Gastrocnemius medialis (tissue), 4 donors: ENCODE data around the gene PRSS53. TPM values are rescaled to one million over a fixed set of nuclear protein-coding genes. Genes with fewer than 3 reads are reported as not detected.
A peak's percentile ranks its signal among the peaks of the same experiment; 100 is the strongest.

Experiments used
- ATAC-seq, 2 donors: fragments of 150-250 bp; one replicate each; pipeline ENCODE4 v1.9.1; 2016
- DNase-seq, 2 donors: peaks; one replicate each; pipeline ENCODE4 v3.0.0-alpha.2; 2019
- H3K27ac ChIP-seq, 4 donors: fragments of 200-600 bp; sonication (generic); 1 replicate in 1 of 4; 2 replicates in 3 of 4; pipeline ENCODE4 v1.5.1; 2016 to 2018; ENCODE audit warnings: mild to moderate bottlenecking in 2 of 4, moderate library complexity in 1 of 4
- H3K27me3 ChIP-seq, 3 donors: fragments of 200-600 bp; sonication (generic) in 2 of 3; 1 replicate in 1 of 3; 2 replicates in 2 of 3; pipeline versions ENCODE4 v1.5.1 to v1.6.0; 2016 to 2019; ENCODE audit warnings: mild to moderate bottlenecking in 1 of 3, moderate library complexity in 1 of 3
- H3K36me3 ChIP-seq, 2 donors: fragments of 200-600 bp; sonication (generic) in 1 of 2; one replicate each; pipeline ENCODE4 v1.5.1; 2017 to 2018
- H3K4me1 ChIP-seq, 2 donors: fragments of 200-600 bp; sonication (generic) in 1 of 2; one replicate each; pipeline ENCODE4 v1.5.1; 2016 to 2017; ENCODE audit warnings: mild to moderate bottlenecking in 2 of 2
- H3K4me3 ChIP-seq, 4 donors: fragments of 200-600 bp; sonication (generic) in 3 of 4; 1 replicate in 1 of 4; 2 replicates in 3 of 4; pipeline ENCODE4 v1.5.1; 2016 to 2019; ENCODE audit warnings: mild to moderate bottlenecking in 2 of 4
- H3K9me3 ChIP-seq, 3 donors: fragments of 200-600 bp; sonication (generic) in 2 of 3; 1 replicate in 1 of 3; 2 replicates in 2 of 3; pipeline ENCODE4 v1.5.1; 2016 to 2019
- CTCF ChIP-seq, 5 experiments: fragments of 450-650 bp in 3 of 5; fragments of 200-600 bp in 2 of 5; sonication (generic) in 2 of 5; IDR thresholded peaks in 4 of 5; conservative IDR thresholded peaks in 1 of 5; 1 replicate in 4 of 5; 2 replicates in 1 of 5; pipeline ENCODE4 v1.5.1; 2016 to 2019; ENCODE audit warnings: antibody characterized with exemption in 5 of 5, mild to moderate bottlenecking in 3 of 5, moderate library complexity in 3 of 5
- POLR2A ChIP-seq, 2 donors: fragments of 450-650 bp; IDR thresholded peaks; one replicate each; pipeline ENCODE4 v1.6.1; 2017; ENCODE audit warnings: antibody characterized with exemption in 2 of 2, mild to moderate bottlenecking in 2 of 2, moderate library complexity in 2 of 2
- in situ Hi-C, 4 donors: fragments of 200-750 bp; cut with MboI; loops; one replicate each; pipeline versions ENCODE4 v1.15.0 to v1.8.0; 2017; ENCODE audit warnings: low sequenced_read_pairs in 4 of 4
- intact Hi-C: fragments of 100-400 bp; cut with DNase I; formaldehyde crosslinking; loops from one replicate; pipeline ENCODE4 v1.15.1; 2023; ENCODE audit warnings: low total_unique reads
- total RNA-seq, 4 donors: library from RNA; depleted of rRNA; stranded (reverse); fragments of >200 nt; gene quantifications; one replicate each; pipeline versions ENCODE4 v1.1.0 to v1.2.3, GENCODE V29; 2016

The PRSS53 gene
- total RNA-seq, 4 donors from 2014 or later: 0.07 to 0.75 (median 0.21) TPM

- H3K4me1 ChIP-seq: peaks cover 8 to 13% of the 10 kb centered on the region in 2 donors
- no peaks in the 10 kb centered on the region for H3K27me3 ChIP-seq
- TF ChIP-seq CTCF (IDR thresholded peaks at IDR 0.05 in 4 of 5, conservative IDR thresholded peaks at IDR 0.05 in 1 of 5) (peak in 3 of 5 experiments; percentile 10 to 12 (median 11)), POLR2A (IDR thresholded peaks at IDR 0.05) (peak; percentile 76 to 79)
- H3K36me3 ChIP-seq: peaks cover 0 to 10% of the 10 kb centered on the region in 2 donors
- intact Hi-C loops (loop anchor here (1.0 to 2.0 kb wide), 3 partner anchors 20 to 110 kb away; partner anchors contain the start of genes HSD3B7, ZNF646 and ZNF668), in situ Hi-C loops (loop anchor here in 2 of 4 donors (10.0 to 25.0 kb wide), 2 partner anchors 60 to 107 kb away; partner anchors contain the start of genes HSD3B7 (in 1 of the 2) and PRSS36 (in 1 of the 2))
- ATAC-seq (peak; percentile 94 to 98), DNase-seq (peak; percentile 95 to 96)
- no peaks in the 10 kb centered on the region for H3K9me3 ChIP-seq
- peak within 1 kb of the TSS; percentile 74 to 86 (median 77) for H3K4me3 ChIP-seq
- peak within 1 kb of the TSS; percentile 88 to 94 (median 94) for H3K27ac ChIP-seq
Measured at GRCh38 chr16:31094424-31095120, 5.8 kb upstream of the PRSS53 start, which contains the start of gene VKORC1. TSS of gene VKORC1 (minus strand) at chr16:31094797. CDS start at chr16:31094729, 68 bp downstream.

GRCh38 chr16:31094088-31094423, 5.3 kb upstream of the PRSS53 start:
- intact Hi-C loops: loop anchor here (1.0 to 2.0 kb wide), 3 partner anchors 20 to 109 kb away; partner anchors contain the start of genes HSD3B7, ZNF646 and ZNF668
- TF ChIP-seq CTCF (IDR thresholded peaks at IDR 0.05 in 4 of 5, conservative IDR thresholded peaks at IDR 0.05 in 1 of 5) (no peak), POLR2A (IDR thresholded peaks at IDR 0.05) (no peak)
- no peak for DNase-seq
- Histone ChIP-seq H3K27me3 (no peaks in the 10 kb centered on the region), H3K36me3 (peaks cover 0 to 10% of the 10 kb centered on the region in 2 donors), H3K27ac (peak overlapping the region; percentile 88 to 94 (median 94)), H3K9me3 (no peaks in the 10 kb centered on the region), H3K4me1 (peaks cover 8 to 13% of the 10 kb centered on the region in 2 donors), H3K4me3 (peak overlapping the region; percentile 74 to 86 (median 77))
- in situ Hi-C loops: loop anchor here in 2 of 4 donors (10.0 to 25.0 kb wide), 2 partner anchors 61 to 107 kb away; partner anchors contain the start of genes HSD3B7 (in 1 of the 2) and PRSS36 (in 1 of the 2)
- peak; percentile 11 for ATAC-seq

- TF ChIP-seq POLR2A (IDR thresholded peaks at IDR 0.05) (no peak), CTCF (IDR thresholded peaks at IDR 0.05 in 4 of 5, conservative IDR thresholded peaks at IDR 0.05 in 1 of 5) (no peak)
- Histone ChIP-seq H3K4me1 (peaks cover 8 to 13% of the 10 kb centered on the region in 2 donors), H3K27ac (peak overlapping the region in 3 of 4 donors; percentile 88 to 94 (median 93)), H3K36me3 (peaks cover 0 to 10% of the 10 kb centered on the region in 2 donors), H3K9me3 (no peaks in the 10 kb centered on the region), H3K4me3 (peak overlapping the region in 3 of 4 donors; percentile 74 to 79 (median 75)), H3K27me3 (no peaks in the 10 kb centered on the region)
- intact Hi-C loops: no loop called here
- DNase-seq: no peak
- ATAC-seq: no peak
- in situ Hi-C loops: loop anchor here in 2 of 4 donors (10.0 to 25.0 kb wide), 2 partner anchors 62 to 106 kb away; partner anchors contain the start of genes HSD3B7 (in 1 of the 2) and PRSS36 (in 1 of the 2)
Measured at GRCh38 chr16:31093132-31093703, 4.5 kb upstream of the PRSS53 start.

GRCh38 chr16:31092330-31092729, 3.6 kb upstream of the PRSS53 start:
- Histone ChIP-seq H3K4me1 (peaks cover 8 to 13% of the 10 kb centered on the region in 2 donors), H3K9me3 (no peaks in the 10 kb centered on the region), H3K4me3 (no peak overlapping the region), H3K36me3 (peaks cover 0 to 10% of the 10 kb centered on the region in 2 donors), H3K27ac (no peak overlapping the region), H3K27me3 (no peaks in the 10 kb centered on the region)
- intact Hi-C loops: no loop called here
- no peak for DNase-seq
- TF ChIP-seq POLR2A (IDR thresholded peaks at IDR 0.05) (no peak), CTCF (IDR thresholded peaks at IDR 0.05 in 4 of 5, conservative IDR thresholded peaks at IDR 0.05 in 1 of 5) (no peak)
- no peak for ATAC-seq
- in situ Hi-C loops: loop anchor here in 2 of 4 donors (10.0 to 25.0 kb wide), 2 partner anchors 62 to 105 kb away; partner anchors contain the start of genes HSD3B7 (in 1 of the 2) and PRSS36 (in 1 of the 2)
